GM12873 (cell line): Measurements from ENCODE around the gene FBXO2.

Experiments used
- TF ChIP-seq, protein P1 (sequence below): IDR thresholded peaks from 2 replicates; pipeline ENCODE4 v1.5.1; 2012; ENCODE audit warnings: low read depth, mild to moderate bottlenecking, moderate library complexity, low read length, control low read depth; ENCODE audit not compliant: insufficient read depth; ENCODE audit errors: missing control alignments

The FBXO2 gene

GRCh38 chr1:11658542-11658941 is 4.3 kb upstream of the FBXO2 start:
- TF ChIP-seq, protein P1, sequence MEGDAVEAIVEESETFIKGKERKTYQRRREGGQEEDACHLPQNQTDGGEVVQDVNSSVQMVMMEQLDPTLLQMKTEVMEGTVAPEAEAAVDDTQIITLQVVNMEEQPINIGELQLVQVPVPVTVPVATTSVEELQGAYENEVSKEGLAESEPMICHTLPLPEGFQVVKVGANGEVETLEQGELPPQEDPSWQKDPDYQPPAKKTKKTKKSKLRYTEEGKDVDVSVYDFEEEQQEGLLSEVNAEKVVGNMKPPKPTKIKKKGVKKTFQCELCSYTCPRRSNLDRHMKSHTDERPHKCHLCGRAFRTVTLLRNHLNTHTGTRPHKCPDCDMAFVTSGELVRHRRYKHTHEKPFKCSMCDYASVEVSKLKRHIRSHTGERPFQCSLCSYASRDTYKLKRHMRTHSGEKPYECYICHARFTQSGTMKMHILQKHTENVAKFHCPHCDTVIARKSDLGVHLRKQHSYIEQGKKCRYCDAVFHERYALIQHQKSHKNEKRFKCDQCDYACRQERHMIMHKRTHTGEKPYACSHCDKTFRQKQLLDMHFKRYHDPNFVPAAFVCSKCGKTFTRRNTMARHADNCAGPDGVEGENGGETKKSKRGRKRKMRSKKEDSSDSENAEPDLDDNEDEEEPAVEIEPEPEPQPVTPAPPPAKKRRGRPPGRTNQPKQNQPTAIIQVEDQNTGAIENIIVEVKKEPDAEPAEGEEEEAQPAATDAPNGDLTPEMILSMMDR: no peak

DNA sequence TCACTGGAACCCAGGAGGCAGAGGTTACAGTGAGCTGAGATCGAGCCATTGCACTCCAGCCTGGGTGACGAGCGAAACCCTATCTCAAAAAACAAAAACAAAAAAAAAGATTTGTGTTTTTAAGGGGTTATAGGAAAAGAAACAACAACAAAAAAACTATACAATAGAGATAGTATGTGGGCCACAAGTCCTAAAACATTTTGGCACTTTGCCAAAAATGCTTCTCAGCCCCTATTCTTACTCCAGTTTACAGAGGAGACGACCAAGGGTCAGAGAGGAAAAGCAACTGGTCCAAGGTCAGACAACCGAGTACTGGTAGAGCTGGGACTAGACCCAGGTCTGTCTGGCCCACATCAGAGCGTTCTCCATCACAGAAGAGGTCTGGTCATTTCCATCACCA is 3.4 kb upstream of the FBXO2 start:
- TF ChIP-seq, protein P1: no peak

DNA sequence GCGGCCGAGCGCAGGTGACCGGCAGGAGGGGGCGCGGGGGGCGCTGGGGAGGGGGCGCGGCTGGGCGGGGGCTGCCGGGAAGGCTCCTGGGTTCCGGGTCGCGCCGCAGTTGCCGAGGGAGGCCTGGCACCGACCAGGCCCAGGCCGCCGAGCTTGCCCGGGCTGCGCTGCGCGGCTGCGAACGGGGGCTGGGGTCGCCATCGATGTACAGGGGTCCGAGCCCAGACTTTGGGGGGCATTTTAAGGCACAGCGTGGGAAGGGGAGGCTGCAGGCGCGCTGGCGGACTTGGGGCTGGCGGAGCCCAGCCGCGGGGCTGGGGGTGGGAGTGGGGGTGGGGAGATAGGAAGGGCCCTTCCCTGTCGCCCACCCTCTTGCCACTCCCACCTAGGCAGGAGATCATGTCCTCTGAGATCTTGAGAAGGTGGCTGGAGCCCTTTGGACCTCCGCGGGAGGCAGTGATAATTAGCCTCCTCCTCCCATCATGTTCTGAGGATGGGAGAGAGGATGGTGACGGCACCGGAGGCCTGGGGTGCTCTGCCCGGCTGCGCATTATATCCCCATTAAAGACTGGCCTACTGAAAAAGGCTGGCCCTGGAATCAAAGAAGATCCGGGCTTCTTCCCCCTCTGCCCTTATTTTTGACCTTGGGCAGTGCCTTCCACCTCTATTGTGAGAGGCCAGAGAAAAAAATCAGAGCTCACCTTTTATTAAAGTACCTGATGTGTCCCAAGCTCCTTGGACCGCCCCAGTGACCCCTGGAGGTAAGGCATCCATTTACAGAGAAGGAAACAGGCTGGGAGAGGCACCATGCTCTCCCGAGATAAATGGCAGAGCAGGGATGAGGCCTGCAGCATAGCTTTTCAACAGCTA is 945 bp upstream of the FBXO2 start:
- TF ChIP-seq, protein P1: no peak

- TF ChIP-seq, protein P1: no peak
Observed at GRCh38 chr1:11653861-11654136, 430 bp downstream of the FBXO2 start.

DNA sequence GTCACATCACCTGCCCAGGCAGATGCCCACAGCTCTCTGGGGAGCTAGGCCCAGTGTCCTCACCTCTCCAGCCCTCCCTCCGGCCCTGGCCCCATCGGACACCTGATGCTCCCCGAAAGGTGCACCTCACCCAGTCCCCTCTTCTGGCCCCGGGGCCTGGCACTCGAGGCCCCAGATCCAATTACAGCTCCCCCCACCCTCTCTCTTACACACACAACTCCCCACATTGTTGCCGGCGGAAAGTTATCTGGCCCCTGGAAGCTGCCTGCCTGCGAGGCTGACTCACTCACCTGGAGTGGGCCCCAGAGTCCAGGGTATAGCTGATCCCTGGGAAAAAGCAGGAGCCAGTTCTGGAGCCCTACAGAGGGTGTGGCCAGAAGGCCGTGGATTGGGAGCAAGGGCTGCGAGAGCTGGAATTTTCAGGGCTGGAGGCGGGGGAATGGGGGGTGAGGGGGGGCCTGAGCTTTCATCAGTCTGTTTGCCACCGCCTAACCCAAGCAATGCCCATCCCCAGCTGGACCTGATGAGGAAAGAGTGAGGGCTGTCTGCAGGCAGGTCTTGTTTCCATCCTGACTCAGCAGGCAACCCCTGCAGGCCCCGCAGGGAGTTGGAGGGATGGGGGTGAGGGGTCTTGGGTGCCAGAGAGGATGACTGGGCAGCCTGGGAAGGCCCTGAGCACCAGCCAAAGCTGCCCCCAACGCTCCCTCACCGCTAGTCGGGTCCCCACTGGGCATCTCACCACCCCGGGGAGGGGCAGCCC is 948 bp downstream of the FBXO2 start:
- TF ChIP-seq, protein P1: no peak

- TF ChIP-seq, protein P1: no peak
Observed at GRCh38 chr1:11652203-11652780, 1.9 kb downstream of the FBXO2 start.

GRCh38 chr1:11651017-11651416 is 3.2 kb downstream of the FBXO2 start:
- TF ChIP-seq, protein P1: no peak
